HG02588 (cell line): ENCODE results near the gene SSPN.

Source experiments
- ATAC-seq: cut with Tn5 transposase; IDR thresholded peaks from one replicate; pipeline ENCODE4 v1.9.1; 2021; ENCODE audit warnings: mild to moderate bottlenecking, moderate library complexity; ENCODE audit not compliant: unreplicated experiment

SSPN gene

GRCh38 chr12:26185532-26186320 is 9.6 kb upstream of the SSPN start:
- no peak for ATAC-seq

DNA sequence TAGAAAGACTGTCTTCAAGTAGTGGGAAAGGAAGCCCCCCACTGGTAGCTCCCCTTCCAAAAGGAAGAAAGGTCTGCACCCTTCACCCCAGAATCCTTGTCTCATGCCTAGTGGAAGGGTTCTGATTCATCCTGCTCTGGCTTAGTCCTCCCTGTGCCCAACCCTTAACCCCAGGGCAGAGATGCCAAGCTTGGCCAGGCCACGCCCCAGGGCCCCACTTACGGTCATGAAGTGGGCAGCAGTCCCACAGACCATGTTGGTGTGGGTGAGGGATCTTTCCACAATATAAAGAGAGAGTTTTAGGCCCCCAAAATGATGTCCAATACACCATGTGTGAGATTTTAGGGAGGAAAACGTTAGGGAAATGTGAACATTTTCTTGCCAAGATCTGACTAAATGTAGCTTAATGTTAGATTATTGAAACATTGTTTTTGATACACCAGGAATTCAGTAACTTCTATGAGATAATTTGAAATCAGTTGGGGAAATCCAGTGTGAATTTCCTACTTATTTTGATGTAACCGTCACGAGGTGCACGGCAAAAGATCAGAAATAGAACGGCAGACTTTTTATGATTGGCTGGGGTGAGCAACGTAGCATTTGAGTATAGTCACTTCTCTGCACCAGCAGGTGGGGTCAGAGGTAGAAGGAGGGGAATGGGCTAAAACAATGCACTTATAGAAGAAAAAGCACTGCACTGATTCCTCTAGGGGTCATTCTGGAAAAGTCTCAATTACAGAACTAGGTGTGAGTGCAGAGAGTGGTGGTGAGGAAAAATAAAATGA is 8.2 kb upstream of the SSPN start:
- ATAC-seq = no peak

- ATAC-seq = no peak
Measured at GRCh38 chr12:26188127-26188526, 7.2 kb upstream of the SSPN start.

DNA sequence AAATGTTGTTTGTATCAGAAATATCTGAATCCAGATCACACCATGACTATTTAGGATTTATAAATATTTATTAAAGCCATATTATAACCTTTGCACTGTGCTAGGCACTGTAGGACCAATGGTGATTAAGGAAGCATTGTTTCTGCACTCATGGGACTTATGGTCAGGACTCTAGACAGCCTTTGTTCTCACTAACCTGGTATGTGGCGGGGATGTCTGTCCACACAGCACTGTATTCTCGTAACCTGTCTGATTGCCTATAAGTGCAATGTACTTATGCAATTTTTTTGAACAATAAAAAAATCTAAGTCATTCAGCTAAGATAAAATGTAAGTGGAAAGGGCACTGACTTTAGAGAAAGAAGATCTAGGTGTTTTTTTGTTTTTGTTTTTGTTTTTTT is 6.7 kb upstream of the SSPN start:
- no peak for ATAC-seq

DNA sequence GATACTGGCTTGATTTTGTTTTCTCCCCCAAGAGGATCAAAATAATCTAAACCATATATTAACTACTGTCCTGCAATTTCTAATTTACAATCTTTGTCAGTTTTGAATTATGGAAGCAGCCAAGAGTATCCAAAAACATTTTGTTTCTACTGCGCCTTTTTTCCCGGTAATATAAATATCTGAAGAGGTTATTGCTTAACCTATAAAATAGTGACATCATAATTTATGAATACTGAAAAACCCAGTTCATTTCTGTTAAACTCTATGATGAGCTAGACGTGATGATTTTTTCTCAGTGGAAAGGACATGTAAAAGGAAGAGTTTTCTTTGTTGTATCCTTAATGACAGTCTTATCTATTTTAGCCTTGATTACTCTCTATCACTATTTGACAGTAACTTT is 3.2 kb upstream of the SSPN start:
- no peak for ATAC-seq

- ATAC-seq = no peak
Measured at GRCh38 chr12:26193539-26193938, 1.8 kb upstream of the SSPN start.

DNA sequence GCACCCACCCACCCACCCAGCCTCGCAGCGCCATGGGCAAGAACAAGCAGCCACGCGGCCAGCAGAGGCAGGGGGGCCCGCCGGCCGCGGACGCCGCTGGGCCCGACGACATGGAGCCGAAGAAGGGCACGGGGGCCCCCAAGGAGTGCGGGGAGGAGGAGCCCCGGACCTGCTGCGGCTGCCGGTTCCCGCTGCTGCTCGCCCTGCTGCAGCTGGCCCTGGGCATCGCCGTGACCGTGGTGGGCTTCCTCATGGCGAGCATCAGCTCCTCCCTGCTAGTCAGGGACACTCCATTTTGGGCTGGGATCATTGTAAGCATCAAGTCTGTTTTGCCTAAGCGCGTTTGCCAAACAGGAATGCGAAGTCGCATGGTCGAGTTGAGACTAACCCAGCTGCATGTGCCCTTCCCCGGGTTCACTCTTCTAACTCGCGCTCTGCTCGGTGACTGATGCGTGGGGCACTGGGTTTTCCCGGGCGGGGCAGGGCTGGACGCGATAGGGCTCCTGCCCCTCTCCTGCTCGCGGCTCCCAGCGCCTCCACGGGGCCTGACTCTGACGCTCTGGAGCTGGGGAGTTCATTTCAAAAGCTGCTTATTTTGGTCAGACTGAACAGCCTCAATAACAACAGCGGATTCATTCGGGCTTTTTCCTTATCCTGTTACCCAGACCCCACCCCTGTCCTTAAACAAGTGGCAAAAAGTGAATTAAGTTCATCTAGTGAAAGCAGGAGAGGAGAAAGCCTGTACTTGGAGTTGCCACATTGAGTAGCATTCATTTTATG is 458 bp downstream of the SSPN start:
- ATAC-seq = peak; percentile 66

GRCh38 chr12:26196421-26196716 is 996 bp downstream of the SSPN start:
- no peak for ATAC-seq

DNA sequence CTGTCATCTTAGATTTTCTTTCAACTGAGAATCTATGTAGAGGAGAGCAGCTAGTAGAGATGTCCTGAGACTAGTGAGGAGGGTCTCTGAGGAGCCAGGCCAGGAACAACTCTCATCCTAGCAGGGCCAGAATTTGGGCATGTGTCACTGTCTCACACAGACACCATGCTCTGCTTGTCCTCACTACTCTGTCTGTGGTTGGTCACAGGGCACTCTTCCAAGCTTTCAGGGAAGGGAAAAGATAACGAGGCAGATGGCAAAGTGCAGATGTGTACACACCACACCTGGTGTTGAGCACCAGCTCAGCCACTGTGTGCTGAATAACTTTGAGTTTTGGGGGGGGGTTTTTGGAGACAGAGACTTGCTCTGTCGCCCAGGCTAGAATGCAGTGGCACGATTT is 2.5 kb downstream of the SSPN start:
- no peak for ATAC-seq

DNA sequence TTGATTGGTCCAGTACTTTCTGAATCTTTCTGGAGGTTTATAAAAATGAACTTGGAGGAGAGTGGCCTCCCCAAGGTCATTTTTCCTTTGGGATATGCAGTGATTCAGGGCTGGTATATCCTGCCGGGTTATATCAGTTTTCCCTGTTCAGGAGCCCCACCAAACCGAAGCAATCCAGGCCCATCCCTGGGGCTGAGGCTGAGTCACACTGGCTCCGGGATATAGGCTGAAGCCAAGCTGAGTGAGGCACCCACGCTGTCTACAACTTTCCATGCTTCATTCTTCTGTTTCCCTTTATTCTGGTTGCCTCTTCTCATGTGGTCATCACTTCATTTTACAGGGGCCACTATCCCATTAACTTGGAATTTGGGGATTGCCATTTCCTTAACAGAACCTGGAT is 3.4 kb downstream of the SSPN start:
- ATAC-seq = no peak

- no peak for ATAC-seq
Measured at GRCh38 chr12:26203167-26203780, 7.9 kb downstream of the SSPN start.

- ATAC-seq = no peak
Measured at GRCh38 chr12:26204612-26205289, 9.4 kb downstream of the SSPN start.

- no peak for ATAC-seq
Measured at GRCh38 chr12:26205298-26205697, 9.9 kb downstream of the SSPN start.

DNA sequence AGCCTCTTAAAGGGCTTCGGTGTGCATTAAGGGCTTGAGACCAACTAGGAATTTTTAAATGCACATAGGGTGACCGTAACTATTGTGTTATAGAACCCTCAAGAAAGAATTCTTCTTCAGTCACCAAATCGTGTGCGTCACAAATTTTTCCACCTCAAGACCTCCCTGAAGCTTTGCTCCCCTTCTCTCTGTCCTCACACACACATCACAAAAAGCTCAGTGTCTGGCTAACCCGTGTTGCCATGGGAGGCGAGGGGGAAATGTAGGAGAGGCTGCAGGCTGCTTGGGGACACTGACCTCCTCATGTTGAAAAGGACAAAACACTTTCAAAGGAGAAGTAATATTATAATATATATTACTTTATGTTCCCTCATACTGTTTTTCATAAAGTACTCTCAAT is 10.6 kb downstream of the SSPN start:
- ATAC-seq = no peak

DNA sequence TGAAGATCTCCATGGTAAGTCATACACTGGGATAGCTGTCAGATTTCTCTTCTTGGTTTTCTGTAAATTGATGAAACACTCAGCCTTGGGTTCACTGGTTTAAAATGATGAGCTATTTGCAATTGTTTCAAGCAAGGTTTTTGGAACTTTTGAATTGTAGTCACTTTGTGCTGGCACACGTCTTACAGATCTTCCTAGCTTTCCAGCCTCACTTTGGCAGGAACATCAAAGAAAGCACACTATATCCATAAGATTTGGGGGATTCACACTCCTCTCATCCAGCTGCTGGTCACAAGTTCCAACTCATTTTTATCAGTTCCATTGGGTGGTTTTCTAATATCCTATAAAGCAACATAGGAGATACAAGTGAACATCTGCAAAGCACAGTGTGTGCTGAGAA is 16.0 kb downstream of the SSPN start:
- no peak for ATAC-seq

DNA sequence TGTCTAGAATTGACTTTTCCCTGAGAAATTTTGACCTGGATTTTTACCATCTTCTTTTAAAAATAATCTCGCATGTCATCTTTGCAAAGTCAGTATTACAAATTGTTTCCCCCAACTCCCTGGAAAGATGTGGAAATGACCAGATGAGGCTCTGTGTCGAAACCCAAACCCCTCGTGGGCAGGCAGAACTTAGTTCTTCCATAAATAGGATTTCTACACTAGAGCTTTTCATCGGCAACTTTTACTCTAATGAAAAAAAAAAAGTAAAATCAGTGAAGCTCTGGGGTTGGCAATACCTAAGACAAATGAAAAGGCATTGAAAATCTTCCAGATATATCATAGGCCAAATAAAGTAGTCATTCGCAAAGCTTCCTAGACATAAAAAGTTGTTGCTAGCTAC is 17.0 kb downstream of the SSPN start:
- no peak for ATAC-seq

- ATAC-seq = no peak
Measured at GRCh38 chr12:26212988-26213387, 17.6 kb downstream of the SSPN start.

DNA sequence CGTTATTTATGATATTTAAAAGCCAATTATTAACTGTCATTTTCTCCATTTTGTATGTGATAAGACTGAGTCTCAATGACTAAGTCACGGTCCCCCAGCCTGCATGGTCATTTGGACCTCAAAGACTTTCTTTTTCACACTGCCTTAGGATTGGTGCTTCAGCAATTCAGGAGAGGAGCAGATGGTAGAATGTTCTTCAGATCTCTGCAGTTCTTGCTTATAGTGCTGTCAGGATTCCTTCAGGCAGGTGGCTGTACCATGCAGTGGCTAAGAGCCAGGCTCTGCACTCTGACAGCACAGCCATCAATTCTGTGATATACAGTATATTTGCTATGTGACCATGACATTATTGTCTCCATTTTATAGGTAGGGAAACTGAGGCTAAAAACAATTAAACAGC is 18.7 kb downstream of the SSPN start:
- ATAC-seq = no peak

DNA sequence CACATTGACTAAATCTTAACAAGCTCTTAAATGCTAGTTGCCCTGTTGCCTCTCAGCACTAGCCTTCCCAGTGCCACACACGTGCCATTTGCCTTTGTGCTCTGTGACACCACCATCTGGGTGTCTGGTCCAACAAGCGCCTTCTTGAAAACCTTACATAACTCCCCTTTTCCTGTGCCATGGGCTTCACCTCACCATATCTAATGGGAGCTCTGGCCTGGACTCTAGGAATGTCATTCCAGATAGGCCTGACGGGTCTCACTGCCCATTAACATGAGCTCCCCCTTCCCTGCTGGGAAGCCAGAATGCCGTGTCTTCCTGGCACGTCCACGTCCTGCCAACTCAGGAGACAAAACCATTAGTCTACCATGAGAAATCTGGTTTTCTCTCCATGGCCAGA is 24.4 kb downstream of the SSPN start:
- ATAC-seq = no peak

GRCh38 chr12:26224657-26225056 is 29.3 kb downstream of the SSPN start:
- no peak for ATAC-seq

DNA sequence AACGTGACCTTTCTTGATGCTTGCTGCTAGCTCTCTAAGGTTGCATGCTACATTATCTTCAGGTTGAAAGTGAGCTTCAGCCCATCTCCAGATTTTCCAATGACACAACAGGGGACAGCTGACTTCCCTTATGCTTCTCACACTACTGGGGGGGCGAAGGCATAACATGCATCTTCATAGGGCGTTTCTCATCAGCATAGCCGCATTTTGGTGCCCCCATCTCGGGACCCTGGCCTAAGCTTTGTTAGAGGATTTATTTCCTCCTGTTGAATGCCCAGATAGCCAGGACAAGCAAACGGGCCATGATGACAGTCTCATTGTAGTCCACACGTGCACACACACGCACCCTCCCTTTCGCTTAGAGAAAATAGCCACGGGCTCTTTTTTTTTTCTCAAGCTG is 30.7 kb downstream of the SSPN start:
- ATAC-seq = no peak
